HG03095 (cell line): ENCODE data around the gene RABEP1.
A peak's percentile ranks its signal among the peaks of the same experiment; 100 is the strongest.

Source experiments
- ATAC-seq: cut with Tn5 transposase; IDR thresholded peaks from one replicate; pipeline ENCODE4 v1.9.1; 2021; ENCODE audit warnings: moderate library complexity; ENCODE audit not compliant: unreplicated experiment

The RABEP1 gene

DNA sequence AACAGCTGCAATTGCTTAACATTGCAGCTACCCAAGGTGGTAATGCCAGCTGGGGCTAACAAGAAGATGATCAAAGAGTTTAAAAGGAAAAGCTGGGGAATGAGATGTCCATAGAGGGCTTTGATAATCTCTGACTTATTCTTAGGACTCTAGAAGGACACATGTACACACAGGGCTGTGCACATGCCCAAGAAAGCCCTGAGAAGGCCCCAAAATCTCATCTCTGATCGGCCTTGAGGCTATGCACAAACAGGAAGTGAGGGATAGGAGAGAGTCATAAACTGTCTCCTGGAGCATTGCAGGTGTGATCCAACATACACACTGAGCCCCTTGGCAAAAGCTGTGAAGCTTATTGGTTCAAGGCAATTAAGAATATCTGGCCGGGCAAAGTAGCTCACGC lies 17.2 kb upstream of the RABEP1 start:
- no peak for ATAC-seq

DNA sequence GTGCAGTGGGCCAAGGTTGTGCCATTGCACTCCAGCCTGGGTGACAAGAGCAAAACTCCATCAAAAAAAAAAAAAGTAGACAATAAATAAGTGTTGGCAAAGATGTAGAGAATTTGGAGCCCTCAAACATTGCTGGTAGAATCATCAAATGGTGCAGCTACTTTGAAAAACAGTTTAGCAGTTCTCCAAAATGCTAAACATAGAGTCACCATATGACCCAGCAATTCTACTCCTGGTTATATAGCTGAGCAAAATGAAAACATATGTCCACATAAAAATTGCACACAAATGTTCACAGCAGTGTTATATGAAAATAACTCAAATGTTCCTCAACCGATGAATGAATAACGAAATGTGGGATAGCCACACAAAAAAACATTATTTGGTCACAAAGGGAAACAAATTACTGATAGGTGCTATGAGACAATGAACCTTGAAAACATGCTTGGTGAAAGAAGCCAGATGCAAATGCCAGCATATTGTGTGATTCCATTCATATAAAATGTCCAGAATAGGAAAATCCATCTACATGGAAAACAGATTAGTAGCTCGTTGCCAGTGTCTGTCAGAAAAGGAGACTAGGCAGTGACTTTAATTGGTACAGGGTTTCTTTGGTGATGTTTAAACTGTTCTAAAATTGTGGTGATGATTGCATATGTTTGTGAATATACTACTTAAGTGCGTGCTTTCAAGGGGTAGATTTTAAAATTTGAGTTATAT lies 12.7 kb upstream of the RABEP1 start:
- ATAC-seq, result no peak

DNA sequence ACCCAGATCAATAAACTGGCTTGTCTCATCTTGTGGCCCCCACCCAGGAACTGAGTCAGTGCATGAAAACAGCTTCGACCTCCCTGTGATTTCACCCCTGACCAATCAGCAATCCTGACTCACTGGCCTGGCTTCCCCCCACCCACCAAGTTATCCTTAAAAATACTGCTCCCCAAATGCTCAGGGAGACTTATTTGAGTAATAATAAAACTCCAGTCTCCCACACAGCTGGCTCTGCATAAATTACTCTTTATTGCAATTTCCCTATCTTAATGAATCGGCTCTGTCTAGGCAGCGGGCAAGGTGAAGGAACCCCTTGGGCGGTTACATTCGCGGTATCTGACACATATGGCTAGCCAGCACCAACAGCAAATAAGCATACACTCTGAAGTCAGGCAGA lies 9.8 kb upstream of the RABEP1 start:
- no peak for ATAC-seq

DNA sequence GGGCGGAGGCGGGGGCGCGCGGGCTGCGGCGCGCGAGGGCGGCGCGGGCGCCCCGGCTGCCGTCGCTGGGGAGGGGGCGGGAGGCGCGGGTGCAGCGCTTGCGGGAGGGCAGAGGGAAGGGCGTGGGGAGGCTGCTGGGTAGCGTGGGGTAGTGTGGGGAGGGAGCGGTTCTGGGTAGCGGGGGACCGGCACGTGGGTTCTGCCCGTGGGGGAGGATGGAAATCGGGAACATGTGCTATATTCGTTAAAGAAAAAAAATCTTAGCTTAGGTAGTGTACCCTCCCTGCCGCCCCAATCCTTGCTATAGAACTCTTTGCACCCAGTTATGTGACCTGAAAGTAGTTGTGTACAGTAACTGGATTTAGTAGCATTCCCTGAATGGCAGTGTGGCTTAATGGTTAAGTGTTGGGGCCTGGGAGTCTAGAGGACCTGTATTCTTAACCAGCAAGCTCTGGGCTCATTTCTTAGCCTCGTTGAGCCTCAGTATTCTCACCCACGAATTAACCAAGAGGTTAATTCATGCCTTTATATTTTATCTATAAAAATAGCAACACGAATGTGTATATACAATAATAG lies 646 bp downstream of the RABEP1 start:
- peak; percentile 14 for ATAC-seq

DNA sequence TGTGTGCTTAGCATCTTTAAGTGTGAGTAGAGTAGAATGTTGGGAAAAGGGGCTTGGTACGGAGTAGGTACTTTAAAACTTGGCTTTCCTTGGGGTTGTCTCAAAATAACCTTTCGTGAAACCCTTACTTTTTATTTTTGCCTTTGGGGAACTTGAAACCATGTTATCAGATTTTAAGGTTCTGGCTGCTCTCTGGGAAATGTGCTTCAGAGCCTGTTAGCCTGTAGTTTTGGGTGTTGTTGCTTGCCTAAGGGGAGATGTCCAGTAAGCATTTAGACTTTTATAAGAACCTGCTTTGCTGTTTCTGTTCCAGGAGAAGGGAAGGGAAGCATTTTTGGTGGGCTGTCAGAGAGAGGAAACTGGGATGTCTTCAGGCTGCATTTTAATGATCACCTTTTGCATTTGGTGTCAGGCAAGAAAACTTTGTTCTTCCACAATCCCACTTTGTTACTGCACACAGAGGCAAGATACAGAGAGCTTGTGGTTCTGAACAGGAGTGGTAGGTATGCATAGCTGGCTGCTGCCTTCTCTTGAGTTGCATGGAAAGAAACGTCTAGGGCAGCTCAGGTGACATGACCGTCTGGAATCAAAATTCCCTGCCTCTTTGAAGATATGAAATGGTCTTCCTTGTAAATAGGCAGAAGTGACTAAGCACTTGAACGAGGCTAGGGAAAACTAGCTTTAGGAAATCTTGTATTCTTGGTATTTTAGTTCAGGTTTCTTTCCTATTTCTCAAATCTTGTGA lies 1.7 kb downstream of the RABEP1 start:
- ATAC-seq, result no peak

DNA sequence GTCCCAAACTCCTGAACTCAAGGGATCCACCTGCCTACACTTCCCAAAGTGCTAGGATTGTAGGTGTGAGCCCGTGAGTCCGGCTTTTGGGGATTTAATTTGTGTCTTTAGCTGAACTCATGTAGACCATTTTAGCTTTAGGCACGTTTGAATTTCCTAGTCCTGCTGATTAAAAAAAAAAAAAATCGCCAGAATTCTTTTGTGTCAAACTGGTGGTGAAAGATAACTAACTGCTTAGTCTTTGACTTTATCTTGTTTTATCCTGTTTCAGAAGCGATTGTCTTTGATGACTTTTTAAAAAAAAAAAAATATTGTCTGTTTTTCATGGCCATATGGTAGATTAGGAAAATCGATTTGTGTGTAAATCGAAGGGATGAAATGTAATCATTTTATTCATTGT lies 2.6 kb downstream of the RABEP1 start:
- ATAC-seq, result no peak

DNA sequence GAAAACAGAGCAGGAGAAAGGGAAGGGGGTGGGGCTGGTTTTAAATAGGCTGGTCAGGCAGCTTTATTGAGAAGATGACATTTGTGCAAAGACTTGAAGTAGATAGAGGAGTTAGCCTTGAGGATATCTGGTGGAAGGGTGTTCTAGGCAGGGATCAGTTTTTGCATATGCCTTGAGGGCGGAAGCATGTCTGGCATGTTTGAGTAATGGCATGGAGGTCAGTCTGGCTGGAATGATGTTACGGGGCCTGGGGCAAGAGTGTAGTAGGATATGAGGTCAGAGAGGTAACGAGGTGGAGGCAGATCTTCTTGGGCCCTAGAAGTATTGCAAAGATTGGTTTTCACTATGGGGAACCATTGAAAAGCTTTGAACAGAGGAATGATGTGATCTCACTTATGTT lies 4.8 kb downstream of the RABEP1 start:
- no peak for ATAC-seq

DNA sequence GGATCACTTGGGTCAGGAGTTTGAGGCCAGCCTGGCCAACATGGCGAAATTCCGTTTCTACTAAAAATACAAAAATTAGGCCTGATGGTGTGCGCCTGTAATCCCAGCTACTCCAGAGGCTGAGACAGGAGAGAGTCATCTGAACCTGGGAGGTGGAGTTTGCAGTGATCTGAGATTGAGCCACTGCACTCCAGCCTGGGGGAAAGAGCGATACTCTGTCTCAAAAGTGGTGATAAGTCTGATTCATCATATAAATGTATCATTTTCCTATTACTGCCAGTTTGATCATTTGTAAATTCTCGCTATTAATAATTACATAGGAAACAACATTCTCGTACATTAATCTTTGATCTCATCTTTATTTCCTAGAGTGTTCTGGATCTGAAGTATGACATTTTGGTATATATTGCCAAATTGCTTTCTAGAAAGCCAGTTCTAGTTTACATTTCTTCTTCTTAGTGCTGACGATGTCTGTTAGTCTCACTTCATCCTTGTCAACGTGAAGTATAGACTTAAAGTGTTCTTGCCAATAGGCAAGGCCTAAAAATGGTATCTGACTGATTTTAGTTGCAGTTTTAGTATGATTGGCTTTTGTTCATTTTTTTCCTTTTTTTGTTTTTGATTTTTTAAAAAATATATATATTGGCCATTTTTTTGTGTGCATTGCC lies 9.7 kb downstream of the RABEP1 start:
- ATAC-seq, result no peak

DNA sequence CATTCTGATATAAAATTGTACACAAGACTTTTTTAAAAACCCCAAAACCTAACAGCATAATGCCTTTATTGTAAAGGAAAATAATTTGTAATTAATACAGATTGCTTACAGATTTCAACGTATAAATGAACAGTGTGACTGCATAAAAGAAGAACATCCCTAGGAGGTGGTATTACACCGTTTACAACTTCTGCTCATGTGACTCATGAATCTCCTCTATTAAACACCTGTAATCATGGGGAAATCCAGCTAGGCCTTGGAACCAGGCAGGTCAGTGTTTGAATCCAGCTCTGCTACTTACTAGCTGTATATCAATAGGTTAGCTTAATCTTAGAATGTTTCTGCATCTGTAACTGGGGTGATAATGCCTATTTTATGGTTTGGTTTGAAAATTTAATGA lies 15.2 kb downstream of the RABEP1 start:
- ATAC-seq, result no peak

DNA sequence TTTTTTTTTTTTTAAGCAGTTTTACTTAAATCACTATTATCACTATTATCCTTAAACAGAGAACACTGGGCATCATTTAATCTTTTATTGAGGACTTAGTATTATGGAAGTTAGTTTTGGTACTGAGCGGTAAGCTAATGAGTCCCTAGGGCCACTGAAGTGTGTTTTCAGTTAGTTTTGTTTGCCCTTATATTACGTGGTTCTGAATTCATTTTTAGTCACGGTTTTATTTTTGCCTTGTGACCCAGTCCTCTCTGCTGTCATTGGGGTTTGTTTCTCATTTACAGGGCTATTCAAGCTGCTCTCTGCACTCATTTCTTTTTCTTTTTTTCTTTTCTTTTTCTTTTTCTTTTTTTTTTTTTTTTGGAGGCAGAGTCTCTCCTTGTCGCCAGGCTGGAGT lies 17.3 kb downstream of the RABEP1 start:
- no peak for ATAC-seq

DNA sequence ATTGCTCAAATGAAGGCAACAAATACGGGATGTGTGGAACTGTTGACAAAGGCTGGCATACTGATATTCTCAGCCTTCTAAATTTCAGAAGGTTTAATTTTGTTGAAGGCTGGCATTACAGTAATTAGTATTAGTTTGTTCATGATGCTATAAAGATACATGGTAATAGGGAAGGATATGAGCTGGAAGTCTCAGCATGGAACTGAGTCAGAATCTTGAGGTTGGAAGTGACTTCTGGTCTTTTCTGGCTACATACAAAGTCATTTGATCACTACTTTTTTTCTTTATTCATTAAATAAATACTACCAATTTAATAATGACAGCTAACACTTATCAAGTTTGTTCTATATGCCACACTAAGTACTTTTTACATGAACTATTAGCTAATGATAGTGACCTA lies 22.6 kb downstream of the RABEP1 start:
- no peak for ATAC-seq

DNA sequence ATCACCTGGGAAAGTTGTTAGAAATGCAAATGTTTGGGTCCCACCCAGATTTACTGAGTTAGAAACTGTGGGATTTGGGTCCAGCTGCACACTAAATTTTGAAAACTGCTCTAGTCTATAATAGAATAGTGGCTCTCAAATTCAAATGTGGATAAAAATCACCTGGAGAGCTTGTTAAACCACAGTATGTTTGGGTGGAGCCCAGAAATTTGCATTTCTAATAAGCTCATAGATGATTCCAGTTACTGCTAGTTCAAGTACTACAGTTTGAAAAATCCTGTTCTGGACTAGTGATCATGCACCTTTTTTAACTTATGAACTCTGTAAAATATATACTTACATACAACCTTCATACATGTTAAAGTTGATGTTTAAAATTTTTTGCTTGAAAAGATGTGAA lies 27.8 kb downstream of the RABEP1 start:
- ATAC-seq, result no peak

DNA sequence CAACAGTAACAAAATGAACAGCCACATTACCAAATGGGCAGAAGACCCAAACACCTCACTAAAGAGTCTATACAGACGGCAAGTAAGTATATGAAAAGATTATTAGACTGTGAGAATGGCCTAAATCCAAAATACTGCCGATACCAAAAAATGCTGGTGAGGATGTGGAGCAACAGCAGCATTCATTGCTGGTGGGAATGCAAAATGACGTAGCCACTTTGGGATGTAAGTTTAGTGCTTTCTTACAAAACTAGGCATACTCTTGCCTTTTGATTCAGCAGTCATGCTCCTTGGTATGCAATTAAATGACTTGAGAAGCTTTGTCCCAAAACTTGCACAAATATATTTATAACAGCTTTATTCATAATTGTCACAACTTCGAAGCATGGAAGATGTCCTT lies 43.8 kb downstream of the RABEP1 start:
- no peak for ATAC-seq

DNA sequence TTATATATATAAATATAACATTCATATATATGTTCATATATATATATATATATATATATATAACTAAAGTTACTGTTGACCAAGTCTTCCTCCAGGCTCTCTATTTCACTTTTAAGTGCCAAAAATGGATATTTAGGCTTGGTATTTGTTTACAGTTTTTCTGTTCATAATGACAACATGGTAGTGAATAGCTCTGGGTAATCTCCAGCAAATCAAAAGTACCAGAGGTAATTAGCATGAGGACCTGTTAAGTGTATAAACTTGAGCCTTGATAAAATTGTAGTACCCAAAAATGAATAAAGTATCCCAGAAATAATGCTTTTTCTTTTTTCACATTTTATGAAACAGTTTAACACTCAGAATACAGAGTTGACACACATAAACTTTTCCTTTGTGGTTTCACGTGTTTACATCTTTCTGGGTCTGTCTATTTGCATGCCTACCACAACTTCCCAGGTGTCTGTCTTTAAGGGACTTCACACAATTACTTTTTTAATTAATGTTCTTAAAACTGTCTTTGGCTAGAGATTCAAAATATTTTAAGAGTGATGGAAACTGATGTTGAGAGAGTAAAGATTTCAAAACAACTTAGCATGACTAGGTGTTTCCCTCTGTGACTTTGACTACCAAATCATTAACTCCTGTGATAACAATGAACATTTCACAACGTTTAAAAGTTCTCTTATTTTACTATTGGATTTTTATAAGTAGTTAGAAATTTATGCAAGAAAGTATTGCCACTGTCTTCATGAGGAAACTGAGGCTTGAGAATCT lies 47.9 kb downstream of the RABEP1 start:
- no peak for ATAC-seq

DNA sequence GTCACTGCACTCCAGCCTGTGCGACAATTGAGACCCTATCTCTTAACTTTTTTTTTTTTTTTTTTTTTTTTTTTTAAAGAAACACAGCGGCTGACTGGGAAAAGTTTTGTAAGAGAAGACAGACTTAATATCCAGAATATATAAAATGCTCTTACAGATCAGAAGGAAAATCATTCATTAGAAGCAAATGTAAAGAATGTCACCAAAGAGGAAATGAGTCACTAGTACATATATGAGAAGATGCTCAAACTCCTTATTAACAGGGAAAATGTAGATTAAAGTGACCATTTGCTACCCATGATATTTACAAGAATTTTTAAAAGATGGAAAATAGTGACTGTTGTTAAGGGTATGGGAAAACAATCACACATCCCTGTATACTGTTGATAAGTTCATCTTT lies 48.9 kb downstream of the RABEP1 start:
- no peak for ATAC-seq

DNA sequence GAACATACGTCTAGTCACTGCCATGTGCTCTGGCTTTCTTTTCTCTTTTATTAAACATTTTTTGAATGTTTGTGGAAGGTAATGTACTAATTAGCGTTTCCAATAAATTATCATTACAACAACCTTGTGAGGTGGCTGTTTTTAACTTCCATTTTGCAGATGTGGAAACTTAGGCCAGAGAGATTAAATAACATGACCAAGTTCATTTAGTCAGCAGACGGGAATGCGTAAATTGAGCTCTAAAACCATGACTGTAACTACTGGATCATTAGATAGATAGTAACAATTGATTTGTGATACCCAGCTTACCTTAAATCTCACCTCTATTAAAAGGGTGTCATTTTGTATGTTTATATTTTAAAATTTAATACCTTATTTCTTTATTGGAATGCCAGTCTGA lies 49.4 kb downstream of the RABEP1 start:
- ATAC-seq, result no peak

DNA sequence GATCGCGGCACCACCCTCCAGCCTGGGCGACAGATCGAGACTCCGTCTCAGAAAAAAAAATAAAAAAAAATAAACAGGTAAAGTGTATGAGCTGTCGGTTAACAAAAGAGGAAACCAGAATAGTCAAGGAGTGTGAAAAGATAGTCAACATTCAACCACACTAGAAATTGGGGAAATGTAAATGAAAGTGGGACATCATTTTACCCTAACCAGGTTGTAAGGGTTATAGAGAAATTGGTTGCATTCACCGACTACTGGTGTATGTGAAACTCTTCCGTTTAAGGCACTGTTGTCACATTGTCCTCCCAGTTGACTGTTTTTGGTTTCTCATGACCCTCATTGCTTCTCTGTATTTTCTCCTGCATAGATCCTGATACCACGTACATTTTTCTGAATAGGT lies 62.8 kb downstream of the RABEP1 start:
- ATAC-seq, result no peak

DNA sequence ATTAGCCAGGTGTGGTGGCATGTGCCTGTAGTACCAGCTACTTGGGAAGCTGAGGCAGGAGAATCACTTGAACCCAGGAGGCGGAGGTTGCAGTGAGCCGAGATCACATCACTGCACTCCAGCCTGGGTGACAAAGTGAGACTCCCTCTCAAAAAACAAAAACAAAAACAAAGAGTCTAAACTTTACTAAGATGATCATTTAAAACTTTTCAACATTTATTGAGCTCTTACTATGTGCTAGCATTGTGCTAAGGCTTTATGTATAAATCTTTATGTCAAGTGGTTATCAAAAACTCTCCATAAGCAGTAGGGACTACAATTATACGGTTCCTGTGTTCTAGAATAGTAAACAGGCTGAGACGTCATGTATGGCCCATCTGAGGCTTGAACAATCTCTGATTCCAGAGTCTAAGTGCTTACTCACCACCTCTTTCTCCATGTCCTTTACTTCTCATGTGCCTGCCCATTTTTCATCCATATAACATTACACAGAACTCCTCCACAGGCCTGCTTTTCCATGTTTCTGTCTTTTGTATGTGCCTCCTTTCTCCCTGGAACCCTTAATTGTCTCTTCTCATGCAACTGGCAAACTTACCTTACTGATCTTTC lies 70.7 kb downstream of the RABEP1 start:
- ATAC-seq, result no peak

DNA sequence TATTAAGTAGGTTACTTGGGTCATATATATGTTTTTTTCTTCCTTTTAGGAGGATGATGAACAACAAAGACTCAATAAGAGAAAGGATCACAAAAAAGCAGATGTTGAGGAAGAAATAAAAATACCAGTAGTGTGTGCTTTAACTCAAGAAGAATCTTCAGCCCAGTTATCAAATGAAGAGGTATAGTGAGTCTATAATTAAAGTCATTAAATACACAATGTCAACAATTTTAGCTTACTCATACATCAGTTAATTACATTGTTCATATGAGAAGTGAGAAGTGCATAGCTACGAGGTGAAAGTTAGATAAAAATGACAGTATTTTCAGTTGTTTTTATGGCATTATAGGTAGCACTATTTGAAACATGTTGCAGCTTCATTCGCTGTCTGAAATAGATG lies 72.2 kb downstream of the RABEP1 start:
- no peak for ATAC-seq

DNA sequence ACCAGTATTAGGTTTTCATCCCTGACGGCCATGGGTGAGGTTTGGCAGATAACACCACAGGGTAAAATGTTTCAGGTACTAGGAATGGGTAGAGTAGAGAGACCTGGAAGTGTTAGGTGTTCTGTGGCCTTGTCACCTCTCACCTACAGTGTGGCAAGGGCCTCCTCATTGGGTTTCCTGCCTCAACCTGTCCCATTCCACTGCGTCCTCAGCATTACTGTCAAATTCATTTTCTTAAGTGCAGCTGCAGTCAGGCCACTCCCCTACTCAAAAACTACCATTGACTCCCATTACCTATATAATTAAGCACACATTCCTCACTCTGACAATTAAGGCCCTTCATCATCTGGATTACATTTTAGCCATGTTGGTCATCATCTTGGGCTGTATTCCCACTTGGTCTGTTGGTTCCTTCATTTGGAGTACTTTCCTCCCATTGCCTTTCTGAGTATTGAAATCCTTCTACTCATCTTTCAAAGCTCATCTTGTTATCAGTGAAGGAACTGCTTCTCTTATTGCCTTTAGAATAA lies 72.9 kb downstream of the RABEP1 start:
- ATAC-seq, result no peak
